Measurements from ENCODE around the gene MAP3K20. TPM values are rescaled to one million over a fixed set of nuclear protein-coding genes. Genes with fewer than 3 reads are reported as not detected.

MAP3K20 gene
- total RNA-seq, 1 experiment from 2014 or later, result 44.5 TPM

GRCh38 chr2:173150963-173151362, 75.3 kb downstream of the MAP3K20 start:
- Histone ChIP-seq H3K27me3 (replicated peaks; ENCODE audit: control insufficient read depth, insufficient read depth, low read length) (no peaks in the 10 kb centered on the region), H3K4me1 (no peaks in the 10 kb centered on the region), H3K36me3 (ENCODE audit: control insufficient read depth, insufficient read depth, low read length) (no peaks in the 10 kb centered on the region), H3K9me3 (no peaks in the 10 kb centered on the region), H3K4me3 (ENCODE audit: low read depth, low read length) (no peak overlapping the region)
- DNase-seq, result no peak
- BruUV-seq (replicated peaks), result no TSS peak
- Mint-ChIP-seq H3K27me3 (ENCODE audit: insufficient read depth, unreplicated experiment) (no peaks in the 10 kb centered on the region), H3K4me1 (ENCODE audit: low read depth, unreplicated experiment) (no peaks in the 10 kb centered on the region), H3K9me3 (ENCODE audit: unreplicated experiment) (peaks cover 18% of the 10 kb centered on the region), H3K27ac (ENCODE audit: unreplicated experiment) (no peak overlapping the region), H3K36me3 (ENCODE audit: insufficient read depth, unreplicated experiment) (peaks cover 7% of the 10 kb centered on the region), H3K4me3 (ENCODE audit: unreplicated experiment) (no peak overlapping the region)
- POLR2A ChIA-PET, result no interaction called here
- CTCF ChIA-PET, result no interaction called here
- intact Hi-C loops (cut with micrococcal nuclease; ENCODE audit: unreplicated experiment), result no loop called here
- TF ChIP-seq CTCF (IDR thresholded peaks at IDR 0.05; ENCODE audit: insufficient read depth in 1 of 2, low read depth in 1 of 2, low read length in 1 of 2, severe bottlenecking in 1 of 2, unreplicated experiment in 1 of 2), result no peak

- H3K36me3 Mint-ChIP-seq (ENCODE audit: insufficient read depth, unreplicated experiment), result peaks cover 13% of the 10 kb centered on the region
- POLR2A ChIA-PET, result no interaction called here
- H3K27ac Mint-ChIP-seq (ENCODE audit: unreplicated experiment), result no peak overlapping the region
- CTCF ChIA-PET, result no interaction called here
- Histone ChIP-seq H3K4me1 (no peaks in the 10 kb centered on the region), H3K36me3 (ENCODE audit: control insufficient read depth, insufficient read depth, low read length) (no peaks in the 10 kb centered on the region), H3K9me3 (no peaks in the 10 kb centered on the region), H3K27me3 (replicated peaks; ENCODE audit: control insufficient read depth, insufficient read depth, low read length) (no peaks in the 10 kb centered on the region), H3K4me3 (ENCODE audit: low read depth, low read length) (no peak overlapping the region)
- BruUV-seq (replicated peaks), result no TSS peak
- intact Hi-C loops (cut with micrococcal nuclease; ENCODE audit: unreplicated experiment), result no loop called here
- no peaks in the 10 kb centered on the region for H3K27me3 Mint-ChIP-seq (ENCODE audit: insufficient read depth, unreplicated experiment)
- H3K4me1 Mint-ChIP-seq (ENCODE audit: low read depth, unreplicated experiment), result no peaks in the 10 kb centered on the region
- no peak overlapping the region for H3K4me3 Mint-ChIP-seq (ENCODE audit: unreplicated experiment)
- TF ChIP-seq CTCF (IDR thresholded peaks at IDR 0.05; ENCODE audit: insufficient read depth in 1 of 2, low read depth in 1 of 2, low read length in 1 of 2, severe bottlenecking in 1 of 2, unreplicated experiment in 1 of 2), result no peak
- no peak for DNase-seq
- peaks cover 20% of the 10 kb centered on the region for H3K9me3 Mint-ChIP-seq (ENCODE audit: unreplicated experiment)
Measured at GRCh38 chr2:173151671-173152401, 76.2 kb downstream of the MAP3K20 start.

GRCh38 chr2:173153301-173153885, 77.7 kb downstream of the MAP3K20 start:
- peaks cover 20% of the 10 kb centered on the region for H3K9me3 Mint-ChIP-seq (ENCODE audit: unreplicated experiment)
- TF ChIP-seq CTCF (IDR thresholded peaks at IDR 0.05; ENCODE audit: insufficient read depth in 1 of 2, low read depth in 1 of 2, low read length in 1 of 2, severe bottlenecking in 1 of 2, unreplicated experiment in 1 of 2), result no peak

More at GRCh38 chr2:173153301-173153885, 77.7 kb downstream of the MAP3K20 start:
- no peaks in the 10 kb centered on the region for H3K9me3 ChIP-seq
- BruUV-seq (replicated peaks), result no TSS peak
- Mint-ChIP-seq H3K27me3 (ENCODE audit: insufficient read depth, unreplicated experiment) (no peaks in the 10 kb centered on the region), H3K4me3 (ENCODE audit: unreplicated experiment) (no peak overlapping the region), H3K36me3 (ENCODE audit: insufficient read depth, unreplicated experiment) (peaks cover 16% of the 10 kb centered on the region), H3K4me1 (ENCODE audit: low read depth, unreplicated experiment) (no peaks in the 10 kb centered on the region), H3K27ac (ENCODE audit: unreplicated experiment) (no peak overlapping the region)
- H3K27me3 ChIP-seq (replicated peaks; ENCODE audit: control insufficient read depth, insufficient read depth, low read length), result no peaks in the 10 kb centered on the region
- intact Hi-C loops (cut with micrococcal nuclease; ENCODE audit: unreplicated experiment), result no loop called here
- no peak overlapping the region for H3K4me3 ChIP-seq (ENCODE audit: low read depth, low read length)
- CTCF ChIA-PET, result no interaction called here
- H3K36me3 ChIP-seq (ENCODE audit: control insufficient read depth, insufficient read depth, low read length), result no peaks in the 10 kb centered on the region
- no peaks in the 10 kb centered on the region for H3K4me1 ChIP-seq
- POLR2A ChIA-PET, result no interaction called here
- no peak for DNase-seq
